GM13976 (cell line): ENCODE results near the gene ZFHX2.
A peak's percentile ranks its signal among the peaks of the same experiment; 100 is the strongest.

ENCODE experiments used
- DNase-seq: peaks from one replicate; pipeline ENCODE4 v3.0.0; 2012; ENCODE audit warnings: low spot score
- CTCF ChIP-seq: IDR thresholded peaks from 2 replicates; pipeline ENCODE4 v1.5.1; 2012; ENCODE audit warnings: borderline replicate concordance, mild to moderate bottlenecking; ENCODE audit not compliant: insufficient read depth; ENCODE audit errors: extremely low read depth, missing control alignments, control extremely low read depth
- in situ Hi-C: fragments of 300-500 bp; cut with MboI; formaldehyde crosslinking; loops from one replicate; pipeline ENCODE4 v1.12.0; 2022; ENCODE audit warnings: low sequenced_read_pairs, mixed read lengths, inconsistent platforms; ENCODE audit not compliant: unreplicated experiment

ZFHX2 gene

DNA sequence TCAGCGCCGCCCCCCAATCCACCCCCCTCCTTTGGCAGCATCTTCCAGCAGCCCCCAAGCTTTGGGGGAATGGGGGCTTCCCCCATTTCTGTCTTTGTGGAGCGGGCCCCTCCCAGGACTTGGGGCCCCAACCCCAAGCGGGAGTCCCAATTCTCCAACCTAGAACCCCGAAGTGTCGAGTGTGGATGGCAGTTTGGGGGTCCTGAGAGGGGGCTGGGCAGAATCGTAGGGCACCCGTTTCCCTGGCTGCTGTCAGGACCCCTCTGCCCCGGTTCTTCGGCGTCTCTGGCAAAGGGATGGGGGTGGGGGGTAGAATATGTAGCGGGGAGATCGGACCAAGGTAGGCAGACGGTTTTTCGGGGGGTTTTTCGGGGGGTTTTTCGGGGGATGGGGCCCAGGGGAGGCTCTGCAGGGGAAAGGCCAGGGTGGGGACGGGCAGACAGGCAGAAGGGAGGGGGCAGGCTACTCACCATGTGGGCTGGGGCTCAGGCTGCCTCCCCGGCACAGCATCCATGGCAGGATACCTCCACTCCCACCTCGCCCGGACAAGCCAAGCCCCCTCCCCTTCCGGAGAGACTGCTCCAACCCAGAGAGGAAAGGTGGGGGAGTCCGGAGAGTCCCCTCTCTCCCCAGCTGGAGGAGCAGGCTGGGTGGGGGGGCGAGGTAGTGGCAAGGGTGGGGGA, 26.3 kb upstream of the ZFHX2 start:
- peak; percentile 72 for DNase-seq
- TF ChIP-seq CTCF, result no peak
- in situ Hi-C loops, result no loop called here

DNA sequence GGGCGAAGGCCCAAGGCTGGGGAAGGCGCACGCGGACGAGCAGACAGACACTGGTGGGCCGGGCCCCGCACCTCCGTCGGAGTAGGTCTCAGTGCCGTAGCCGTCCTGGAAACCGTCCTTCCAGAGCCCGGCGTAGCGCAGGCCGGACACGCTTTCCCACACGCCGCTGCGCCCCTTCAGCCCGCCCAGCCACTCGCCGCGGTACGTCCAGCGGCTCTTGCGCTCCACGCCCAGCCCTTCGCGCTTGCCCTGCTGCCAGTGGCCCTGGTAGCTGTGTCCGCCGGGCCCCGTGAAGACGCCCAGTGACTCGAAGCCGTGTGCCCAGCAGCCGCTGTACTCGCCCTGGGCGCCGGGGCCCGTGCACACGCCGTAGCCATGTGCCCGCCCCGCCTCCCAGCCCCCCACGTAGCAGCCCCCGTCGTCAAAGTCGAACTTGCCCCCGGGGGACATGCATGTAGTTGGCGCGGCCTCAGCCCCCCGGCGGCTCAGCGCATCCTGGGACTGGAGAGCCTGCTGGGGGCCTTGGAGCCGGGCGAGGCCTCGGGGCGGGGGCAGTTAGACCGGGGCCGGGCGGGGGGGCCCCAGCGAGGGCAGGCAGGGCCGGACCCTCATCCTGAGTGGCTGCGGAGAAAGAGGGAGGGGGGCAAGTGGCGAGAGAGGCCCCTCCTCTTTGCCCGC, 25.6 kb upstream of the ZFHX2 start:
- in situ Hi-C loops, result no loop called here
- peak; percentile 63 for DNase-seq
- no peak for TF ChIP-seq CTCF

DNA sequence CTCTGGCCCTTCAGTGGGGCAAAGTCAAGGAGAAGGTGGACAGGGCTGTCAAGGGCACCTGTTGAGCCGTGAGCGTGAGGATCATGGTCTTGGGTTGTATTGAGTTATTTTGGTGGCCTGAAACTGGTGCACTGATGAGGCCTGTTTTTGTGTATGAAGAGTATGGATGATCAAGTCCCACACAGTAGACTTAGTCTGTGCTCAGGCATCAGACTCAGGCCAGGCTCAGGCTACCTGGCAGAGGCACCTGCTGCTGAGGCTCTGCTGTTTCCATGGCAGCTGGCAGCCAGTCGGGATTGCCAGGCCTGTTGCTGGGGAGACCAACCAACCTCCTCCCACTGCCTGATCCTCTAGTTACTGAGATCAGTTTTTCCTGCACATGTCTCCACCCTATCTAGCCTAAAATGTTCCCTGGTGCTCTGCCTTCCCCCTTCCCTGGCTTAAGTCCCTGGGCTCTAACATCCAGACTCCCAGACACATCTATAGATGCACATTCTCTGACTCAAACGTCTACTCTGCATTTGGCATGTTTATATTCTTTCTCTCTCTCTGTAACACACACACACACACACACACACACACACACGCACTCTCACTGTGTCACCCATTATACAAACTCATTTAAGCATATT, 21.9 kb upstream of the ZFHX2 start:
- in situ Hi-C loops, result no loop called here
- DNase-seq, result no peak
- no peak for TF ChIP-seq CTCF

- no peak for DNase-seq
- in situ Hi-C loops, result no loop called here
- TF ChIP-seq CTCF, result no peak
Observed at GRCh38 chr14:23572836-23573235, 21.3 kb upstream of the ZFHX2 start.

DNA sequence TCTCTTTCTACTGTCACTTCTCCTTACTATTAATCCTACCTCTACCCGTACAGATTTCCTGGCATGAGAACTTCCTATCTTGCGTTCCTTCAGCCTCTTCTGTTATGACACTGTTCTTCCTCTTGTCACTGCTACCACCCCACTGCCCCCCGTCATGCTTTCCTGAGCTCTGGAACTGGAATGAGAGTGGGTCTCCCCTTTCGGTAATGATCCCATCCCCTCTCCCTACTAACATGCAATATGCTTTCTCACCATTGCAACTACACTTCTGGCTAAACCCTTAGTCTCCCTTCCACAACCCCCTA, 20.9 kb upstream of the ZFHX2 start:
- no peak for TF ChIP-seq CTCF
- in situ Hi-C loops, result no loop called here
- no peak for DNase-seq

DNA sequence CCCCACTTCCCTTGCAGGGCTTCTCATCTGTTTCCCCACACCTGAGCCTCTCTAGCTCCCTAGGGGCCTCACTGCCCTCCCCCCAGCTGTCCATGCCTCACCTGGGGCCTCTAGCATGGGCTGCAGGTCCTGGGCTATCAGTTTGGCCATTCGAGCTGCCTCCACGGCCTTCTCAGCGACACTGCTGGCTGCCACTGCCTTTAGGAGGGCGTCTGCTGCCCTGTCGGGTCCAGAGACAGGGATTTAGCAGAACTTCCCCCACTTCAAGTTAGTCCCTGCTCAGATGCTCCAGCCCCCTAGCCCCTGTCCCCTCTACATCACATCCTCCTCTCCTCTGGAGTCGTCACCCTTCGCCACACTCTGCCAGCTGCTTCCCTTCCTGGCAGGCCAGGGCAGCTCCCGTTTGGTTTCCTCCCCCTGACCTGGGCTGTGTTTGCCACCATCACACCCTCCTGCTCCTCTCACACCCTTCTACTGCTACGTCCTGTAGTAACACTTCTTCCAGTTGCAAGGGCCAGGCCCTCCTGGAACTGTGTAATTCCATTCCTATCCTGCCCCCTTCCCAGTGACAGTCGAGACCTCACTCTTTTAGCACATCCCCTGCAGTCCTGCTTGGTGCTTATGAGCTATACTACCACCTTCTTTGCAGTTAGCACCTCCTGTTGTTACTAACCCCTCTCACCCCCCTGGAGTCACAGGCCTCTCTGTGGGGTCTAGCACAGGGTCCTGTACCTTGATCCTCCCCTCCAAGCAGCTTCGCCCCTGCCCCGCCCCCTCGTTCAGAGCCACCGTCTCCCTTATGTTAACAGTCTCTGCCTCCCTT, 20.3 kb upstream of the ZFHX2 start:
- TF ChIP-seq CTCF, result no peak
- no peak for DNase-seq

More for the DNA sequence above, 20.3 kb upstream of the ZFHX2 start:
- in situ Hi-C loops, result no loop called here
